GM19099 (cell line): ENCODE data around the gene IGLL5.

Source experiments
- POLR2A ChIP-seq: IDR thresholded peaks from 3 replicates; pipeline ENCODE4 v1.6.1; 2011; ENCODE audit warnings: low read depth; ENCODE audit not compliant: insufficient read length; ENCODE audit errors: extremely low read depth

The IGLL5 gene

DNA sequence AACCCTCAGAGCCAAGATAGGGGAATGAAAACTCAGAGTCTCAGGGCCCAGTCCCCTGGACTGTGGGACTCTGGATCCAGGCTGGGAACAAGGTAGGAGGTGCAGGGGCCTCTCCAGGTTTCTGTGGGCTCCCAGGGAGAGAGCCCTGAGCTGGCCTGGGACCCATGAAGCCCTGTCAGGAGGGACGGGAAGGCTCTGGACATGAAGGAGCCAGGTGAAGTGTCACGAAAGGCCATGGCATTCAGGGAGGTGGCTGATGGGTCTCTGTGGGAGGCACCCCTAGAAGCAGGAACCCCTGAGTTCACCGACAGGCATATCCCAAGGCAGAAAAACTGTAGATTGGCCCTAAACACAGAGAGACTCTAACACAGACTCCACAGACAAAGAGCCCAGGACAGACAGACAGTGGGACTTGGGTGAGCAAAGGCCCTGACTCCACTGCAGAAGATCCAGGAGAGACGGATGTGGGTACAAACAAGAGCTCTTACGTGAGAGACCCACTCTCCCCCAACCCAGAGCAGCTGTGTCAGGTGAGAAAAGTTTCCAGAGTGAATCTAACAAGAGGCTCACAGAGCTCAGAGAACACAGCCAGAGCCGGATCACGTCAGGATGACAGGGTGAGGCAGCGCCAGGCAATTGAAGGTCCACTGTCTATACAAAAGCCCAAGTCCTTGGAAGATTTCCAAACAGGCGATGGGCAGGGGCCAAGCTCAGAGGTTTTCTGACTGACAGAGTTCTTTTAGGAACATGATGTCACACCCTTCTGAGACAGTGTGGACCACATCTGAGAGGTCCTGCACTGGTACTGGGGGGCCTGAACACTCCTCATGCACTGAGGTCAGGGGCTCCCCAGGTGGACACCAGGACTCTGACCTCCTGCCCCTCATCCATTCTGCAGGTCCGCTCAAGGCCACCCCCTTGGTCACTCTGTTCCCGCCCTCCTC is 27.4 kb downstream of the IGLL5 start:
- TF ChIP-seq POLR2A = no peak

DNA sequence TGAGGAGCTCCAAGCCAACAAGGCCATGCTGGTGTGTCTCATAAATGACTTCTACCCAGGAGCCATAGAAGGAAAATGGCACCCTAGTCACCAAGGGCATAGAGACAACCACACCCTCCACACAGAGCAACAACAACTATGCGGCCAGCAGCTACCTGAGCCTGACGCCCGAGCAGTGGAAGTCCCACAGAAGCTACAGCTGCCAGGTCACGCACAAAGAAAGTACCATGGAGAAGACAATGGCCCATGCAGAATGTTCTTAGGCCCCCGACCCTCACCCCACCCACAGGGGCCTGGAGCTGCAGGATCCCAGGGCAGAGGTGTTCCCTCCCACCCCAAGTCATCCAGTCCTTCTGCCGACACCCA is 28.0 kb downstream of the IGLL5 start:
- no peak for TF ChIP-seq POLR2A

DNA sequence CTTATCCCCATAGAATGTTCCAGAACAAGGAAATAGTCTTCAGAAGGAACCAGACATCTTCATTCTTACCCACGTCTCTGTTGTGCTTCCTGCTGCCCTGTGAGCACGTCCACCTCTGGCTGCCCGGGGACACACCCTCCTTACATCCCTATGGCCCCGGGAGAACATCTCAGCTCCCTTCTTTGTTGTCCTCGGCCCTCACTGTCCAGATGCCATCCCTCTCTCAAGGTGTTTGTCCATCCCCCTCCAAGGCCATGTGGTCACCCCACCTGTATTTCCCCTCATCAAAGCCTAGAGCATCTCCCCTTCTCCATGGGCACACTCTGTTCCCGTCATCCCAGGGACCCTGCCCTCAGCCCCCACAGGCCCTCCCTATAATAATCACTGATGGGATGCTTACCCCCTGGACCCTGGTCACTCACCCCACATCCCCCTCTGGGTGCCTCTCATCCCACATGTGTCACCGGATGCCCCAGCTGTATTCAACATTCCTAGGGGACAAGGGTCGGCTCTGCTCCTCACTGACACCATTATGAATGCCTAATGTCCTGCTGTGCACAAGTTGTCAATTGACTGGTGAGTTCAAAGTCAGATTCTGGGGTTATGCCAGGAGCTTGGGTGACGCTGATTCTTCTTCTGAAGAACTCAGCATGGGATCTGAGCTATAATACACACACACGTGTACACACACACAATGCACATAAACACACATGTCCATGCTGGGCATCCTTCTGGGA is 28.8 kb downstream of the IGLL5 start:
- TF ChIP-seq POLR2A = no peak

DNA sequence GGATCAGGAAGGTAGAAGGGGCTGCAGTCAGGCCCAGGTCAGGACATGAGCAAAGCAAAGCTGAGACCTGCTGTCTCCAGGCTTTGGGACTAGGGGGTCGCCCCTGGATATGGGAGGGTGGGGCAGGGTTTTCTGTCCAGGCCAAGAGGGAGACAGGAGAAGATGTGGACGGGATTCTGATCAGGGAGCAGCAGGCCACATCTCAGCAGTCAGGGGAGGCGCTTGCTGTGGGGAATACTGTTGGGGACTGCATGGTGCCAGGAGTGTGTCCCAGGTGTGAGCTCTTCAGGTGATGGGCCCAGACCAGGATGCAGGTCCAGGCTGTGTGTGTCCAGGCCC is 29.3 kb downstream of the IGLL5 start:
- no peak for TF ChIP-seq POLR2A

DNA sequence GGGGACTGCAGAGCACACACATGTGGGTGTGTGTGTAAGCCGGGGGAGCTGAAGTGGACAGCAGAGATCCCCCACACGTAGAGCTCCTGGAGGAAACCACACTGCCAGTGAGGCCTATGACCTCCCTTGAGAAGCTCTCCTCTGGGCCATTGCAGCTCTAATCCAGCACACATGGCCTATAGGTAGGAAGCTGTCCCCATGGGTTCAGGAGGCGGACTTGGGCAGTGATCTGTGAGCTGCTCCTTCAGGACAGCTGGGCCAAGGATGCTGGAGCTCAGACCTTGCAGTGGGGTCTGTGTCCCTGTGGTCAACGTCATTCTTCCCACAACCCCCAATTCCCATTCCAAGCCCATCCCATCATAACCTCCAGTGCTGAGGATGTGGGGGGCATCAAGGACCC is 29.8 kb downstream of the IGLL5 start:
- TF ChIP-seq POLR2A = no peak

DNA sequence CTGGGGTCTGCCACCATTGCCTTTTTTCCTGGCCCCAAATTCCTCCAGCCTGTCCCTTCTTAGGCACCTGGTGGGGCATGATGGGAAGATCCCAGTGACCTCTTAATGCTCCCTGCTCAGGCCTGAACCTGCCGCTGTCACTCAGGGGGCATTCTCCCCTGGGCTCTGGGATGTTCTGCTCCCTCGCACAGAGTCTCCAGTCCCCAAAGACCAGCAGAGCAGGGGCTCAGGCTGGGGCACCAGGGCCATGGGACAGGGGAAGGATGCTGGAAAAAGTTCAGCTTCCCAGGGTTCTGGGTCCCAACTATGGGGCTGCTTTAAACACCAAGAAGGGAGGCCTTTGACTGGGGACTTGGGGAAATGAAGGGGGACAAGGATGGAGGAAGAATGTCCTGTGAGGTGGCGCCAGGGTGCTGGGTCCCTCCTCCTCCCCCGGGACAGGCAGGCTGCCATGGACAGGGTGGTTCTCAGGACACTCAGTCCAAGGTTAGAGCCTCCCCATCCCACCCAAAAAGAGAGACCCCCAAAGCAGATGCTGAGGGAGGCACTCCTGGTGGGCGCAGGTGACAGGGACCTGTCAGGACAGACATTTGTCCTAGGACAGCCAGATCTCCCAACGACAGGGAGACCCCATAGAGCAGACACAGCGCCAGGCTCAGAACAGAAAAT is 30.8 kb downstream of the IGLL5 start:
- no peak for TF ChIP-seq POLR2A

DNA sequence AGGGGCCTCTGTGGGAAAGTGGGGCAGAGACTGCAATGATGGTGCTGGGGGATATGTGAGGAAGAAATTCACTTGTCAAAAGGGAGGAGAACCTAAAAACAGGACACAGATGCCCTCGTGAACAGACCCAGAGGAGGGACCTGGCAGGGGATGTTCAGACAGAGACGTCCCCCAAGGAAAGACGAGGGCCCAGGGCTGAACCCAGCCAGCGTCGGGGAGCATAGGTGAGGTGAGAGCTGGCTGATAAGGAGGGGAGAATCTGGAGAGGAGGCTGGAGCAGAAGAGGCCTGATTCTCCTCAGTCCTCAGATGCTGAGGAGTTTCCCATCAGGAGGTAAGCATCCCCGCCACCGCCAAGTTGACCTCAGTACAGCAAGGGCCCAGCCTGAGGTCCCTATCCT is 31.4 kb downstream of the IGLL5 start:
- TF ChIP-seq POLR2A = no peak

DNA sequence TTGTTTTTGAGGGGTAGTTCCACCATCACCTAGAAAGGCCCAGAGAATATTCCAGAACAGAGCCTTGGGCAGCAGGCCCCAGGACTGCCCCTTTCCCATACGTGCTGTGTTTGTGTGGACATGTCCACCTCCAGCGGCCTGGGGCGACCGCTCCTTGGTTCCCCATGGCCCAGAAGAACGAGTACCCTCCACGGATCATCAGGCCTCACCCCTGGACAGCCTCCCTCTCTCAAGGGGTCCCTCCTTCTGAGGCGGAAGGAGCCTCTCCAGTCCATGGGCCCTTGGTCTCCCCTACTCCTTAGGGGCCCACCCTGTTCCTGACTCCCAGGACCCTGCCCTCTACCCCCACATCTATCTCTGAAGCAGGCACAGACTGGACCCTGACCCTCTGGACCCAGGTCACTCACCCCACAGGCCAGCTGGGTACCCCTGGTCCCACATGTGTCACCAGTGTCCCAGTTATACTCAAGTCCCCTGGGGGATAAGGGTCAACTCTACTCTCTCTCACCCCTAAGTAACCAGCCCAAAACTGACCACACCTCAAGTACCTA is 32.6 kb downstream of the IGLL5 start:
- no peak for TF ChIP-seq POLR2A

DNA sequence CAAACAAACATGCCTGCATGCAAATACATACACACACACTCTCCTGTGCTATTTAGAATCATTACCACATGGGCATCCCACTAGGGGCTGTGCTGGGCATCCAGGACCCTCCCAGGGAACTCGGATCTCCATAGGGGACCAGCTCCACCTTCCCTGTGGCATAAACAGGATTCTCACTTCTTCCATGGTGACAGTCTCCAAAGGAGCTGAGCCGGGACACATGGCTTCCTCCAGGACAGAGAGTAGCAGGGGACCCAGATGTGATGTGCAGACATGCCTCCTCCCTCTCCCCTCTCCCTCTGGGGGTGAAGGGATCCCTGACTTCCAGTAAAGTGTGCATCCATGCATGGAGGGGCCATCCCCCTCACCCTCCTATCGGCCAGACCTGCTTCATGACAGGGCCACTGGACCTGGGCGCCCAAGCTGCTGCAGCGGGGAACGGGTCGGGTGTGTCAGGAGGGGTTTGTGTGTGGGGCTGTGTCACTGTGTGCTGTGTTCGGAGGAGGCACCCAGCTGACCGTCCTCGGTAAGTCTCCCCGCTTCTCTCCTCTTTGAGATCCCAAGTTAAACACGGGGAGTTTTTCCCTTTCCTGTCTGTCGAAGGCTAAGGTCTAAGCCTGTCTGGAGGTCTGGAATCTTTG is 33.4 kb downstream of the IGLL5 start:
- TF ChIP-seq POLR2A = no peak

DNA sequence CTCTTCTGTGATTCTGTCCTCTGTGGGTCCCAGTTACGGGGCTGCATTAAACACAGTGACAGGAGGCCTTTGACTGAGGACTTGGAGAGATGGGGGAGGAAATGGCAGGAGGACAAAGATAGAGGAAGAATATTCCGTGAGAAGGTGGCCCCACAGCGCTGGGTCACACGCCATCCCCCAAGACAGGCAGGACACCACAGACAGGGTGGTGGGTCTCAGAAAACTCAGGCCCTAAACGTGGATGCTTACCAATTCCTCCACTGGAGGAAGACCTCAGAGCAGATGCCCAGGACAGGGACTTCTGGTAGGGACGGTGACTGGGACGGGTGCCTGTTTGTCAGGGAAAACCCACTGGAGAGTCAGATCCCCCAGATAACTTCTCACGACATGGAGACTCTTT is 34.0 kb downstream of the IGLL5 start:
- TF ChIP-seq POLR2A = no peak

DNA sequence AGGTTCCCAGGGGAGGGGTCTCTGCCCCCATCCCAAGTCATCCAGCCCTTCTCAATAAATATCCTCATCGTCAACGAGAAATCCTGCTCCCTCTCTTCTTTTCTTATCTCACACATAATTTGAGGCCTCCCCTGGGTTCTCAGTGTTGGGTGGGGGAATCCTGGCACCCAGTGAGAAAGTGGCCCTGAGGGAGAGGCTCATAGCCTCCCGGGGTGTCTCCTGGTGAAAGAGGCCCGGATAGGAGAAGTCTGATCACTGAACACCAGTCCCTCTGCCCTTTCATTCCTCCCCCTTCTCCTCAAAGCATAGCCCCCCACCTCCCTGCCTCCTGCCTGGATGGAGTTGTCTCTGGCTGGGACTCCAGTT is 35.3 kb downstream of the IGLL5 start:
- no peak for TF ChIP-seq POLR2A

DNA sequence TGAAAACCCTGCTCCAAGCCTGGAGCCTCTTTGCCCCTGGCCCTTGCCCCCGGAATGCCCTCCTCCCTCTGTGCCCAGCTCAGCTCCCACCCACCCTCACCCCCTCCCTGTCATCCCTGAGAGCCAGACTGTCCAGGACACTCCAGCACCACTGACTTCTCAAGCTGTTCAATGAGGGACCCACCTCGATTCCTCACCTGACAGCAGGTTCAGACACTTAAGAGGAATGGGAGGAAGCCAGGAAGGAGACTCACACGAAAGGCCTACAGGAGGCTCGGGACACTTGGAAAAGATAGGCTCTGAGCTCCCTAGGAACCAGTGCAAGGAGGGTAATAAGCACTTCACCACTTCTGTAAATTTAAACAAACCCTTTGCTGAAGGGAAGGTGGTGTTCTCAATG is 35.8 kb downstream of the IGLL5 start:
- no peak for TF ChIP-seq POLR2A

DNA sequence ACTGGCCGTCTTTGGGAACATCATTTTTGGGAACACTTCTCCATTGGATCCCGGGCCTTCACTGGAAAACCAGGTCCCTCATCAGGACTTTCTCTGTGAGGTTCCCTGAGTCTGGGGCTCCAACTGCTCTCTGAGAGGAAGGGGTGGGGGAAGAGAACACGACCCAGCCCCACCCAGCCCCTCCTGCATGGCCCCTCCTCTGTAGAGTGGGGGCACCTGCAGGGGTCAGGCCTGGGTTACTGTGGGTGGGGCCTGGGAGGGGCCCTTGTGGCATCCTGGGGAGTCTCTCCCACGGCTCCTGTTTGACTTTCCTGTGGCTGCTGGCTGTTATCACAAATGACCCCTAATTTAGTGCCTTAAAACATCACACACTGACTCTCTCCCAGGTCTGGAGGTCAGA is 36.3 kb downstream of the IGLL5 start:
- no peak for TF ChIP-seq POLR2A

DNA sequence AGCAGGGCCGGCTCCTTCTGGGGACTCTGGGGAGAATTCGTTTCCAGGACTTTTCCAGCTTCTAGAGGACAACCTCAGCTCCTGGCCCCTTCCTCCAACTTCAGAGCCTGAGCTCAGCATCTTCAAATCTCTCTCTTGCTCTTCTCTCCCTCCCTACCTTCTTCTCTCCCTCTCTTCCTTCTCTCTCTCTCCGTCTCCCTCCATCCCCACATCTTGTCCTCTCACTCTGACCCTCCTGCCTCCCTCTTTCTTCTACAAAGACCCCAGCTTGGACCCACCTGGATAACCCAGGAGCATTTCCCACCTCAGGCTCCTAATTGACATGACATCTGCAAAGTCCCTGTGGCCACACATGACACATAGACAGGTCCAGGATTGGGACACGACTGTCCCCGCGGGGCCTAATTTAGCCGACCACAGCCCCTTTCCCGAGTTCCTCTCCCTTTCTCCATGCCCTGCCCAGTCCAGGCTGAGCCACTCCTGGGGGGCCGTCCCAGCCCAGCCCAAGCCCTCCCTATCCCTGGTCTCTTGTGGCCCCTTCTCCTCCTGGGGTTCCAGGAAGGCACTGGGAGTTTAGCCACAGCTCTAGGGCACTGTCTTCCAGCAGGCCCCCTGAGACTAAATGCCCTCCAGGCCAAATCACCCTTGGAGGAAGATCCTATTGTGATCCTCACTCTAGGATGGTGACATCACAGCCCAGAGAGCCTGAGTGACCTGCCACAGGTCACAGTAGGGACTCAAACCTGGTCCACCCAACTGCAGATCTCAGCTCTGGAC is 36.9 kb downstream of the IGLL5 start:
- no peak for TF ChIP-seq POLR2A
